Hepatocyte (in vitro differentiated cells): ENCODE measurements around the gene PPCDC. TPM values are rescaled to one million over a fixed set of nuclear protein-coding genes. Genes with fewer than 3 reads are reported as not detected.
"Not testable (repeated sequence)": the region's sequence is repeated elsewhere in the genome, so short reads cannot be mapped to it uniquely, and the experiment has no call there.

Experiments used
- DNase-seq: peaks from one replicate; pipeline ENCODE4 v3.0.0-alpha.2; 2016; ENCODE audit warnings: low spot score
- H2AFZ ChIP-seq: fragments of 200-600 bp; sonication (generic); 2 replicates; pipeline ENCODE4 v1.6.0; 2016; ENCODE audit warnings: antibody characterized with exemption, mild to moderate bottlenecking
- H3K27ac ChIP-seq: fragments of 200-600 bp; sonication (generic); 2 replicates; pipeline ENCODE4 v1.5.1; 2016; ENCODE audit warnings: mild to moderate bottlenecking
- H3K27me3 ChIP-seq: fragments of 200-600 bp; sonication (generic); 2 replicates; pipeline ENCODE4 v1.6.1; 2016
- H3K36me3 ChIP-seq: fragments of 200-600 bp; sonication (generic); replicated peaks from 2 replicates; pipeline ENCODE4 v1.5.1; 2016; ENCODE audit warnings: low read depth; ENCODE audit not compliant: insufficient read depth
- H3K4me1 ChIP-seq: fragments of 200-600 bp; sonication (generic); 2 replicates; pipeline ENCODE4 v1.5.1; 2016; ENCODE audit warnings: mild to moderate bottlenecking, moderate library complexity; ENCODE audit not compliant: insufficient read depth
- H3K4me2 ChIP-seq: fragments of 200-600 bp; sonication (generic); 2 replicates; pipeline ENCODE4 v1.6.0; 2016
- H3K4me3 ChIP-seq: fragments of 200-600 bp; sonication (generic); 2 replicates; pipeline ENCODE4 v1.5.1; 2016; ENCODE audit warnings: mild to moderate bottlenecking
- H3K79me2 ChIP-seq: fragments of 200-600 bp; sonication (generic); 2 replicates; pipeline ENCODE4 v1.6.0; 2017; ENCODE audit warnings: mild to moderate bottlenecking
- H3K9me2 ChIP-seq: fragments of 200-600 bp; sonication (generic); replicated peaks from 2 replicates; pipeline ENCODE4 v1.6.0; 2017; ENCODE audit warnings: mild to moderate bottlenecking; ENCODE audit not compliant: insufficient read depth
- H3K9me3 ChIP-seq: fragments of 200-600 bp; sonication (generic); 2 replicates; pipeline ENCODE4 v1.5.1; 2016; ENCODE audit warnings: low read depth, mild to moderate bottlenecking
- H4K20me1 ChIP-seq: fragments of 200-600 bp; sonication (generic); 2 replicates; pipeline ENCODE4 v1.6.0; 2016; ENCODE audit warnings: mild to moderate bottlenecking; ENCODE audit not compliant: insufficient read depth, poor library complexity, severe bottlenecking
- CTCF ChIP-seq: fragments of 200-600 bp; sonication (generic); IDR thresholded peaks from 2 replicates; pipeline ENCODE4 v1.5.1; 2016; ENCODE audit warnings: antibody characterized with exemption, mild to moderate bottlenecking; ENCODE audit not compliant: poor library complexity
- EZH2 ChIP-seq: fragments of 200-600 bp; sonication (generic); IDR thresholded peaks from 2 replicates; pipeline ENCODE4 v1.6.1; 2016; ENCODE audit warnings: antibody characterized with exemption, mild to moderate bottlenecking, borderline replicate concordance
- EZH2phosphoT487 ChIP-seq: fragments of 200-600 bp; sonication (generic); IDR thresholded peaks from one replicate; pipeline ENCODE4 v1.6.1; 2018; ENCODE audit warnings: antibody characterized with exemption, mild to moderate bottlenecking, low read depth, moderate library complexity; ENCODE audit not compliant: unreplicated experiment, severe bottlenecking
- WGBS: methylation state at CpG from one replicate; pipeline ENCODE4 v1.1.6; 2016; ENCODE audit warnings: low lambda C conversion rate; ENCODE audit errors: missing lambda C conversion rate; 5-methylcytosine and 5-hydroxymethylcytosine counted together
- polyA plus RNA-seq: library from polyadenylated mRNA; unstranded; fragments of >200 nt; fragmentation: Nextera tagmentation; extraction: Ambion mirVana; gene quantifications from 2 replicates; pipeline ENCODE4 v1.2.1, GENCODE V29; 2016
- total RNA-seq: library from RNA; depleted of rRNA; stranded (reverse); fragments of >200 nt; gene quantifications from 2 replicates; pipeline ENCODE4 v1.2.3, GENCODE V29; 2014

PPCDC gene
- total and polyA plus RNA-seq, 2 experiments from 2014 or later: 16.4 to 21.1 TPM

GRCh38 chr15:75090388-75090734, 67.0 kb downstream of the PPCDC start:
- no peak overlapping the region for H3K4me2 ChIP-seq
- H3K27ac ChIP-seq: peak overlapping the region; percentile 27
- no peak overlapping the region for H2AFZ ChIP-seq
- H3K4me3 ChIP-seq: no peak overlapping the region
- peak; percentile 56 for DNase-seq
- no peaks in the 10 kb centered on the region for H3K36me3 ChIP-seq
- 79% methylated on average over 7 of the region's 7 CpGs for WGBS
- no peaks in the 10 kb centered on the region for H3K9me2 ChIP-seq
- no peaks in the 10 kb centered on the region for H3K79me2 ChIP-seq
- no peaks in the 10 kb centered on the region for H3K9me3 ChIP-seq
- H3K27me3 ChIP-seq: no peaks in the 10 kb centered on the region
- no peaks in the 10 kb centered on the region for H4K20me1 ChIP-seq
- no peaks in the 10 kb centered on the region for H3K4me1 ChIP-seq
- TF ChIP-seq EZH2phosphoT487: no peak
- TF ChIP-seq EZH2: no peak
- no peak for TF ChIP-seq CTCF

- no peak for DNase-seq
- H3K9me2 ChIP-seq: no peaks in the 10 kb centered on the region
- no peak for TF ChIP-seq EZH2phosphoT487
- no peak for TF ChIP-seq CTCF
- no peak for TF ChIP-seq EZH2
- H3K27me3 ChIP-seq: no peaks in the 10 kb centered on the region
- no peaks in the 10 kb centered on the region for H3K9me3 ChIP-seq
- no peaks in the 10 kb centered on the region for H4K20me1 ChIP-seq
- H3K4me2 ChIP-seq: no peak overlapping the region
- H3K27ac ChIP-seq: no peak overlapping the region
- H3K4me1 ChIP-seq: no peaks in the 10 kb centered on the region
- H3K4me3 ChIP-seq: no peak overlapping the region
- no peaks in the 10 kb centered on the region for H3K36me3 ChIP-seq
- H2AFZ ChIP-seq: no peak overlapping the region
- H3K79me2 ChIP-seq: no peaks in the 10 kb centered on the region
Observed at GRCh38 chr15:75091814-75092213, 68.4 kb downstream of the PPCDC start.

- H3K4me3 ChIP-seq, DNase-seq: not testable (repeated sequence)
- WGBS: 100% methylated on average over 4 of the region's 4 CpGs
Observed at GRCh38 chr15:75094961-75095478, 71.6 kb downstream of the PPCDC start.

GRCh38 chr15:75095594-75095993, 72.2 kb downstream of the PPCDC start:
- Histone ChIP-seq H3K9me3 (no peaks in the 10 kb centered on the region), H2AFZ (no peak overlapping the region), H3K4me3 (no peak overlapping the region), H4K20me1 (no peaks in the 10 kb centered on the region), H3K36me3 (no peaks in the 10 kb centered on the region), H3K4me2 (no peak overlapping the region), H3K79me2 (no peaks in the 10 kb centered on the region), H3K4me1 (no peaks in the 10 kb centered on the region), H3K27ac (no peak overlapping the region), H3K27me3 (no peaks in the 10 kb centered on the region), H3K9me2 (no peaks in the 10 kb centered on the region)
- 84% methylated on average over 4 of the region's 4 CpGs for WGBS
- no peak for TF ChIP-seq CTCF
- no peak for TF ChIP-seq EZH2phosphoT487
- no peak for TF ChIP-seq EZH2
- DNase-seq: no peak

More at GRCh38 chr15:75094961-75095478, 71.6 kb downstream of the PPCDC start:
- H3K79me2 ChIP-seq, H3K27ac ChIP-seq, H3K4me1 ChIP-seq, H3K36me3 ChIP-seq, H2AFZ ChIP-seq, H3K4me2 ChIP-seq, H3K27me3 ChIP-seq, H3K9me3 ChIP-seq, H3K9me2 ChIP-seq, H4K20me1 ChIP-seq: not testable (repeated sequence)
